Endothelial cell of umbilical vein (primary cell): ENCODE measurements around the gene HSPD1. TPM values are rescaled to one million over a fixed set of nuclear protein-coding genes. Genes with fewer than 3 reads are reported as not detected.

Source experiments
- BruUV-seq: library from RNA; stranded (reverse); fragments of 400-500 nt; replicated peaks from 2 replicates; lab custom pipeline; 2021; lab: Mats Ljungman, UMichigan
- CTCF ChIA-PET: fragments of 300-600, 350-600 bp; sonication (Branson Sonifier 250); formaldehyde crosslinking; loops from one replicate; lab custom pipeline; 2021; ENCODE audit warnings: antibody characterized with exemption, inconsistent platforms; lab: Charles Lee
- POLR2A ChIA-PET: fragments of 300-600, 350-600 bp; sonication (Branson Sonifier 250); formaldehyde crosslinking; loops from one replicate; lab custom pipeline; 2021; ENCODE audit warnings: antibody characterized with exemption, inconsistent platforms; lab: Charles Lee
- DNase-seq: peaks from one replicate; pipeline ENCODE4 v3.0.0-alpha.2; 2011; ENCODE audit warnings: low read depth, low spot score
- FAIRE-seq: peaks from 2 replicates; lab custom pipeline; 2011; peaks lifted over from hg19 to GRCh38; lab: Jason Lieb, UNC
- H2AFZ ChIP-seq: 2 replicates; pipeline ENCODE4 v1.6.0; 2012; ENCODE audit warnings: low read depth, low read length, control low read depth, inconsistent platforms
- H3K27ac ChIP-seq: 2 replicates; pipeline ENCODE4 v1.5.1; 2011; ENCODE audit warnings: low read depth, mild to moderate bottlenecking, control low read depth, low read length, moderate library complexity; ENCODE audit not compliant: insufficient read depth
- H3K27me3 ChIP-seq, 2 experiments: 2 replicates each; pipeline versions ENCODE4 v1.6.0 to v1.6.1; 2011; ENCODE audit warnings: low read length in 2 of 2, mixed read lengths in 1 of 2; ENCODE audit not compliant: control insufficient read depth in 2 of 2, insufficient read depth in 2 of 2
- H3K36me3 ChIP-seq, 2 experiments: 2 replicates in 1 of 2; 3 replicates in 1 of 2; pipeline ENCODE4 v1.5.1; 2011; ENCODE audit warnings: low read length in 2 of 2, mild to moderate bottlenecking in 1 of 2, moderate library complexity in 1 of 2; ENCODE audit not compliant: control insufficient read depth in 2 of 2, insufficient read depth in 2 of 2; ENCODE audit errors: extremely low read depth in 1 of 2
- H3K4me1 ChIP-seq: 3 replicates; pipeline ENCODE4 v1.5.1; 2011; ENCODE audit warnings: mild to moderate bottlenecking, low read length; ENCODE audit not compliant: control insufficient read depth, insufficient read depth; ENCODE audit errors: extremely low read depth
- H3K4me2 ChIP-seq: 2 replicates; pipeline ENCODE4 v1.6.1; 2011; ENCODE audit warnings: low read length, control low read depth, mixed read lengths; ENCODE audit not compliant: insufficient read depth
- H3K4me3 ChIP-seq, 3 experiments: fragments of 200-600 bp in 1 of 3; sonication (generic), shearing (Covaris generic) in 1 of 3; replicated peaks in 1 of 3; 2 replicates each; pipeline ENCODE4 v1.5.1; 2011 to 2016; ENCODE audit warnings: control low read depth in 3 of 3, low read length in 3 of 3, mild to moderate bottlenecking in 2 of 3, inconsistent platforms in 1 of 3, low read depth in 1 of 3, moderate library complexity in 1 of 3; ENCODE audit not compliant: insufficient read depth in 1 of 3
- H3K79me2 ChIP-seq: 2 replicates; pipeline ENCODE4 v1.6.0; 2012; ENCODE audit warnings: low read length, inconsistent platforms; ENCODE audit not compliant: control insufficient read depth, insufficient read depth
- H3K9ac ChIP-seq: replicated peaks from 2 replicates; pipeline ENCODE3; 2011; ENCODE audit warnings: low read length, control low read depth; ENCODE audit not compliant: insufficient read depth; ENCODE audit errors: extremely low read depth
- H3K9me1 ChIP-seq: replicated peaks from 3 replicates; pipeline ENCODE4 v1.6.0; 2011; ENCODE audit warnings: mild to moderate bottlenecking, low read length; ENCODE audit not compliant: control insufficient read depth, insufficient read depth; ENCODE audit errors: extremely low read depth
- H3K9me3 ChIP-seq: replicated peaks from 2 replicates; pipeline ENCODE4 v1.5.1; 2012; ENCODE audit warnings: low read length, inconsistent platforms; ENCODE audit not compliant: control insufficient read depth, insufficient read depth
- H4K20me1 ChIP-seq: replicated peaks from 2 replicates; pipeline ENCODE3; 2011; ENCODE audit warnings: mild to moderate bottlenecking, low read length; ENCODE audit not compliant: control insufficient read depth, insufficient read depth; ENCODE audit errors: extremely low read depth
- EZH2 ChIP-seq: IDR thresholded peaks from 2 replicates; pipeline ENCODE4 v1.6.1; 2012; ENCODE audit warnings: borderline replicate concordance, low read depth, mild to moderate bottlenecking, moderate library complexity, low read length, inconsistent platforms; ENCODE audit not compliant: severe bottlenecking
- FOS ChIP-seq: IDR thresholded peaks from 2 replicates; pipeline ENCODE4 v1.6.1; 2011; ENCODE audit warnings: mild to moderate bottlenecking, low read length, moderate library complexity, borderline replicate concordance; ENCODE audit not compliant: insufficient read depth
- GATA2 ChIP-seq: IDR thresholded peaks from 2 replicates; pipeline ENCODE4 v1.7.0; 2011; ENCODE audit warnings: low read depth, mild to moderate bottlenecking, moderate library complexity, mixed read lengths, low read length; ENCODE audit not compliant: insufficient read length, insufficient read depth
- JUN ChIP-seq: IDR thresholded peaks from 2 replicates; pipeline ENCODE4 v1.6.1; 2011; ENCODE audit warnings: borderline replicate concordance, low read depth; ENCODE audit not compliant: insufficient read length, insufficient read depth
- MYC ChIP-seq: IDR thresholded peaks from one replicate; pipeline ENCODE4 v1.6.1; 2011; ENCODE audit warnings: mild to moderate bottlenecking, low read depth, low read length
- POLR2A ChIP-seq: IDR thresholded peaks from 2 replicates; pipeline ENCODE4 v1.6.1; 2012; ENCODE audit warnings: low read depth, mild to moderate bottlenecking, control low read depth, low read length
- POLR2AphosphoS5 ChIP-seq: IDR thresholded peaks from 2 replicates; pipeline ENCODE4 v1.6.1; 2012; ENCODE audit warnings: low read depth, mild to moderate bottlenecking, control low read depth, low read length, moderate library complexity; ENCODE audit not compliant: insufficient read depth
- dilution Hi-C: fragments of 300-500 bp; cut with MboI; formaldehyde crosslinking; loops from one replicate; pipeline ENCODE4 v1.15.0; 2019; ENCODE audit warnings: low sequenced_read_pairs; ENCODE audit not compliant: extremely low pct_ligation_motif_present
- intact Hi-C: fragments of 100-400 bp; cut with micrococcal nuclease; formaldehyde crosslinking; loops from one replicate; pipeline ENCODE4 v1.10.0; 2022
- polyA plus RNA-seq, 4 experiments: library from polyadenylated mRNA; depleted of rRNA in 3 of 4; stranded (reverse) in 3 of 4; unstranded in 1 of 4; fragments of >200 nt; gene quantifications; 2 replicates each; pipeline versions ENCODE4 v1.2.1 to v1.2.3, GENCODE V29; 2011 to 2012; ENCODE audit warnings: missing spikeins in 1 of 4
- total RNA-seq: library from RNA; stranded (reverse); gene quantifications from 2 replicates; pipeline ENCODE4 v1.2.3, GENCODE V29; 2021
- TF ChIP-seq, protein P1 (sequence below): IDR thresholded peaks from 2 replicates; pipeline ENCODE4 v1.6.1; 2011; ENCODE audit not compliant: insufficient read depth, insufficient read length
- TF ChIP-seq, protein P2 (sequence below), 2 donors: IDR thresholded peaks; 1 replicate in 1 of 2; 2 replicates in 1 of 2; pipeline ENCODE4 v1.5.1; 2011; ENCODE audit warnings: low read length in 2 of 2, mild to moderate bottlenecking in 2 of 2, moderate library complexity in 2 of 2, control low read depth in 1 of 2, inconsistent platforms in 1 of 2, low read depth in 1 of 2; ENCODE audit not compliant: insufficient read depth in 1 of 2; ENCODE audit errors: extremely low read depth in 1 of 2

HSPD1 gene
- total and polyA plus RNA-seq, 2 donors (not counting 3 experiments of a cell fraction or from before 2014, with no cell fraction given), result 73.2 to 337 TPM

DNA sequence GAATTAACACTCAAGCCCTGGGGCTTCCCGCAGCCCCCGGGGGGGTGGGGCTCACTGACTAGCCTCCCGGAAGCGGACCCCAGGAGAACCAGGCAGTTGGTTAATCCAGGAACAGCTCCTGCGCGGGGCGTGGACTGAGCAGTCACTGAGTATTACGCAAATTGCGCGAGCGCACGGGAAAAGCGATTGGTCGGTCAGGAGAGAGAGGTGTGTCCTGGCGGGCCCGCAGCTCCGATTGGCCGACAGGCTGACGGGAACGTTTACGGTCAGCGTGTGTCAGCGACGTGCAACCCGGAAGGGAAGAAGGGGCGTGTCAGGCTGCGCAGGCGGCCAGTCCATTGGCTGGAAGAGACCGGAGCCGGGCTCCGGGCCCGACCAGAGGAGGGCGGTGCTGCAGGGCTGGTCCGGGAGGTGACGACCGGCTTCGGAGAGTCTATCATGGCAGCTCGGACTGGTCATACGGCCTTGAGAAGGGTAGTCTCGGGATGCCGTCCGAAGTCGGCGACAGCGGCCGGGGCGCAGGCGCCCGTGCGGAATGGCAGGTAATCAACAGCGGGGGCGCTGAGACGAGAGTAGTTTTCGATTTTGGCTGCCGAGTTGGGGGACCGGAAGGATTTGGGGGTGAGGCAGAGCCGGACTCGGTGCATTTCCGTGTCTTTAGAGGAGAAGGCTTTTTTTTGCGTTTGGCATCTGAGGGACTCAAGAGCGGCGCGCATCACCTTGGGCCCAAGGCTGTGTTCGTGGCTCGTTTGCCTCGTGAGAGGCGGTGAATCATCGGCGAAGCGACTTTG is 46.3 kb downstream of the HSPD1 start, which contains the start of gene COQ10B:
Gene COQ10B, plus strand, starts transcription at position 430 of the 791 bp plus-strand sequence. Its CDS starts 9 bp downstream, at position 439.
- Histone ChIP-seq H3K9me1 (no peaks in the 10 kb centered on the region), H2AFZ (peak within 1 kb of the TSS; percentile 62), H3K9me3 (no peaks in the 10 kb centered on the region), H4K20me1 (peaks cover 2% of the 10 kb centered on the region), H3K36me3 (no peaks in the 10 kb centered on the region), H3K79me2 (peaks cover 42% of the 10 kb centered on the region), H3K9ac (peak within 1 kb of the TSS; percentile 99), H3K27ac (peak within 1 kb of the TSS; percentile 98), H3K4me2 (peak within 1 kb of the TSS; percentile 98), H3K27me3 (no peaks in the 10 kb centered on the region), H3K4me1 (peaks cover 14% of the 10 kb centered on the region), H3K4me3 (peak within 1 kb of the TSS; percentile 61 to 95 (median 75))
- BruUV-seq, result TSS peak; percentile 85
- intact Hi-C loops, result loop anchor here (1.0 kb wide), 4 partner anchors 18 to 252 kb away; partner anchors contain the start of genes HSPE1, MARS2 and SF3B1
- peak; percentile 83 for TF ChIP-seq POLR2AphosphoS5
- TF ChIP-seq, protein P1, sequence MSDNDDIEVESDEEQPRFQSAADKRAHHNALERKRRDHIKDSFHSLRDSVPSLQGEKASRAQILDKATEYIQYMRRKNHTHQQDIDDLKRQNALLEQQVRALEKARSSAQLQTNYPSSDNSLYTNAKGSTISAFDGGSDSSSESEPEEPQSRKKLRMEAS, result peak; percentile 43
- TF ChIP-seq GATA2, result no peak
- peak; percentile 59 for TF ChIP-seq FOS
- TF ChIP-seq POLR2A, result peak; percentile 94
- no peak for TF ChIP-seq MYC
- TF ChIP-seq, protein P2, sequence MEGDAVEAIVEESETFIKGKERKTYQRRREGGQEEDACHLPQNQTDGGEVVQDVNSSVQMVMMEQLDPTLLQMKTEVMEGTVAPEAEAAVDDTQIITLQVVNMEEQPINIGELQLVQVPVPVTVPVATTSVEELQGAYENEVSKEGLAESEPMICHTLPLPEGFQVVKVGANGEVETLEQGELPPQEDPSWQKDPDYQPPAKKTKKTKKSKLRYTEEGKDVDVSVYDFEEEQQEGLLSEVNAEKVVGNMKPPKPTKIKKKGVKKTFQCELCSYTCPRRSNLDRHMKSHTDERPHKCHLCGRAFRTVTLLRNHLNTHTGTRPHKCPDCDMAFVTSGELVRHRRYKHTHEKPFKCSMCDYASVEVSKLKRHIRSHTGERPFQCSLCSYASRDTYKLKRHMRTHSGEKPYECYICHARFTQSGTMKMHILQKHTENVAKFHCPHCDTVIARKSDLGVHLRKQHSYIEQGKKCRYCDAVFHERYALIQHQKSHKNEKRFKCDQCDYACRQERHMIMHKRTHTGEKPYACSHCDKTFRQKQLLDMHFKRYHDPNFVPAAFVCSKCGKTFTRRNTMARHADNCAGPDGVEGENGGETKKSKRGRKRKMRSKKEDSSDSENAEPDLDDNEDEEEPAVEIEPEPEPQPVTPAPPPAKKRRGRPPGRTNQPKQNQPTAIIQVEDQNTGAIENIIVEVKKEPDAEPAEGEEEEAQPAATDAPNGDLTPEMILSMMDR (IDR thresholded peaks at IDR 0.05; ENCODE audit: extremely low read depth in 1 of 2, insufficient read depth in 1 of 2, low read depth in 1 of 2, low read length in 2 of 2), result peak in 1 of 2 donors; percentile 30
- TF ChIP-seq EZH2, result no peak
- TF ChIP-seq JUN, result peak; percentile 47
- POLR2A ChIA-PET, result interaction anchor here (0.9 to 1.2 kb wide), 6 partner anchors 8 to 63 kb away, joined by 3 to 16 read pairs (median 4); partner anchors contain the start of genes HSPD1, HSPE1, MOB4 and SF3B1
- CTCF ChIA-PET, result interaction anchor here (0.9 to 1.9 kb wide), 4 partner anchors 10 to 46 kb away, joined by 3 to 15 read pairs (median 4); partner anchors contain the start of genes HSPD1, HSPE1 and SF3B1
- dilution Hi-C loops, result no loop called here
- FAIRE-seq, result peak; percentile 98
- peak; percentile 100 for DNase-seq
